ENCODE data around the gene PLPPR1. TPM values are rescaled to one million over a fixed set of nuclear protein-coding genes. Genes with fewer than 3 reads are reported as not detected.

The PLPPR1 gene
- total and polyA plus RNA-seq, 2 of the 13 experiments (the other 11 are each of a cell fraction or from before 2014, with no cell fraction given) = 16.0 to 84.7 TPM

DNA sequence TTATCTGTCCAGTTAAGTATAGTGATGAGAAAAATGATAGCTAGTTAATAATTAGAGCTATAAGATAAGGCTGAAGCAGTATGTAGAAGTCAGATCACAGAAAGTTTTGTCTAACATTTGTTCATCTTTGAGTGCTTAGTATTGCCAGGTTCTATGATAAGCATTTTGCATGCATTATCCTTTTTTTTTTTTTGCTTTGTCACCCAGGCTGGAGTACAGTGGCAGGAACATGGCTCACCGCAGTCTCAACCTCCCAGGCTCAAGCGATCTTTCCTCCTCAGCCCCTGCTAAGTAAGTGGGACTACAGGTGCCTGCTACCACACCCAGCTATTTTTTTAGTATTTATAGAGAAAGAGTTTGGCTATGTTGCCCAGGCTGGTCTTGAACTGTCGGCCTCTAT, 338.8 kb downstream of the PLPPR1 start (continued):
- TF ChIP-seq GFI1 (CRISPR knock-in tag; IDR thresholded peaks at IDR 0.05; ENCODE audit: borderline replicate concordance) (no peak), ZNF746 (CRISPR knock-in tag; IDR thresholded peaks at IDR 0.05) (no peak), MTA1 (CRISPR knock-in tag; IDR thresholded peaks at IDR 0.05; ENCODE audit: borderline replicate concordance) (no peak), ZNF572 (CRISPR knock-in tag; IDR thresholded peaks at IDR 0.05) (0 out of 2 replicates have a peak, but pooled peaks have one; percentile 46), PHF8 (CRISPR knock-in tag; IDR thresholded peaks at IDR 0.05) (no peak)
- TF ChIP-seq, protein P1, sequence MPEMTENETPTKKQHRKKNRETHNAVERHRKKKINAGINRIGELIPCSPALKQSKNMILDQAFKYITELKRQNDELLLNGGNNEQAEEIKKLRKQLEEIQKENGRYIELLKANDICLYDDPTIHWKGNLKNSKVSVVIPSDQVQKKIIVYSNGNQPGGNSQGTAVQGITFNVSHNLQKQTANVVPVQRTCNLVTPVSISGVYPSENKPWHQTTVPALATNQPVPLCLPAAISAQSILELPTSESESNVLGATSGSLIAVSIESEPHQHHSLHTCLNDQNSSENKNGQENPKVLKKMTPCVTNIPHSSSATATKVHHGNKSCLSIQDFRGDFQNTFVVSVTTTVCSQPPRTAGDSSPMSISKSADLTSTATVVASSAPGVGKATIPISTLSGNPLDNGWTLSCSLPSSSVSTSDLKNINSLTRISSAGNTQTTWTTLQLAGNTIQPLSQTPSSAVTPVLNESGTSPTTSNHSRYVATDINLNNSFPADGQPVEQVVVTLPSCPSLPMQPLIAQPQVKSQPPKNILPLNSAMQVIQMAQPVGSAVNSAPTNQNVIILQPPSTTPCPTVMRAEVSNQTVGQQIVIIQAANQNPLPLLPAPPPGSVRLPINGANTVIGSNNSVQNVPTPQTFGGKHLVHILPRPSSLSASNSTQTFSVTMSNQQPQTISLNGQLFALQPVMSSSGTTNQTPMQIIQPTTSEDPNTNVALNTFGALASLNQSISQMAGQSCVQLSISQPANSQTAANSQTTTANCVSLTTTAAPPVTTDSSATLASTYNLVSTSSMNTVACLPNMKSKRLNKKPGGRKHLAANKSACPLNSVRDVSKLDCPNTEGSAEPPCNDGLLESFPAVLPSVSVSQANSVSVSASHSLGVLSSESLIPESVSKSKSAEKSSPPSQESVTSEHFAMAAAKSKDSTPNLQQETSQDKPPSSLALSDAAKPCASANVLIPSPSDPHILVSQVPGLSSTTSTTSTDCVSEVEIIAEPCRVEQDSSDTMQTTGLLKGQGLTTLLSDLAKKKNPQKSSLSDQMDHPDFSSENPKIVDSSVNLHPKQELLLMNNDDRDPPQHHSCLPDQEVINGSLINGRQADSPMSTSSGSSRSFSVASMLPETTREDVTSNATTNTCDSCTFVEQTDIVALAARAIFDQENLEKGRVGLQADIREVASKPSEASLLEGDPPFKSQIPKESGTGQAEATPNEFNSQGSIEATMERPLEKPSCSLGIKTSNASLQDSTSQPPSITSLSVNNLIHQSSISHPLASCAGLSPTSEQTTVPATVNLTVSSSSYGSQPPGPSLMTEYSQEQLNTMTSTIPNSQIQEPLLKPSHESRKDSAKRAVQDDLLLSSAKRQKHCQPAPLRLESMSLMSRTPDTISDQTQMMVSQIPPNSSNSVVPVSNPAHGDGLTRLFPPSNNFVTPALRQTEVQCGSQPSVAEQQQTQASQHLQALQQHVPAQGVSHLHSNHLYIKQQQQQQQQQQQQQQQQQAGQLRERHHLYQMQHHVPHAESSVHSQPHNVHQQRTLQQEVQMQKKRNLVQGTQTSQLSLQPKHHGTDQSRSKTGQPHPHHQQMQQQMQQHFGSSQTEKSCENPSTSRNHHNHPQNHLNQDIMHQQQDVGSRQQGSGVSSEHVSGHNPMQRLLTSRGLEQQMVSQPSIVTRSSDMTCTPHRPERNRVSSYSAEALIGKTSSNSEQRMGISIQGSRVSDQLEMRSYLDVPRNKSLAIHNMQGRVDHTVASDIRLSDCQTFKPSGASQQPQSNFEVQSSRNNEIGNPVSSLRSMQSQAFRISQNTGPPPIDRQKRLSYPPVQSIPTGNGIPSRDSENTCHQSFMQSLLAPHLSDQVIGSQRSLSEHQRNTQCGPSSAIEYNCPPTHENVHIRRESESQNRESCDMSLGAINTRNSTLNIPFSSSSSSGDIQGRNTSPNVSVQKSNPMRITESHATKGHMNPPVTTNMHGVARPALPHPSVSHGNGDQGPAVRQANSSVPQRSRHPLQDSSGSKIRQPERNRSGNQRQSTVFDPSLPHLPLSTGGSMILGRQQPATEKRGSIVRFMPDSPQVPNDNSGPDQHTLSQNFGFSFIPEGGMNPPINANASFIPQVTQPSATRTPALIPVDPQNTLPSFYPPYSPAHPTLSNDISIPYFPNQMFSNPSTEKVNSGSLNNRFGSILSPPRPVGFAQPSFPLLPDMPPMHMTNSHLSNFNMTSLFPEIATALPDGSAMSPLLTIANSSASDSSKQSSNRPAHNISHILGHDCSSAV (CRISPR knock-in tag; IDR thresholded peaks at IDR 0.05; ENCODE audit: borderline replicate concordance) = no peak
- TF ChIP-seq, protein P2, sequence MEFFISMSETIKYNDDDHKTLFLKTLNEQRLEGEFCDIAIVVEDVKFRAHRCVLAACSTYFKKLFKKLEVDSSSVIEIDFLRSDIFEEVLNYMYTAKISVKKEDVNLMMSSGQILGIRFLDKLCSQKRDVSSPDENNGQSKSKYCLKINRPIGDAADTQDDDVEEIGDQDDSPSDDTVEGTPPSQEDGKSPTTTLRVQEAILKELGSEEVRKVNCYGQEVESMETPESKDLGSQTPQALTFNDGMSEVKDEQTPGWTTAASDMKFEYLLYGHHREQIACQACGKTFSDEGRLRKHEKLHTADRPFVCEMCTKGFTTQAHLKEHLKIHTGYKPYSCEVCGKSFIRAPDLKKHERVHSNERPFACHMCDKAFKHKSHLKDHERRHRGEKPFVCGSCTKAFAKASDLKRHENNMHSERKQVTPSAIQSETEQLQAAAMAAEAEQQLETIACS (CRISPR knock-in tag; IDR thresholded peaks at IDR 0.05) = no peak
